LNCaP clone FGC (cell line): Measurements from ENCODE around the gene LSP1.
"Not testable (repeated sequence)": the region's sequence is repeated elsewhere in the genome, so short reads cannot be mapped to it uniquely, and the experiment has no call there.

Source experiments
- DNase-seq: peaks from one replicate; pipeline ENCODE4 v3.0.0-alpha.2; 2011; ENCODE audit warnings: low read depth
- H3K4me3 ChIP-seq: 2 replicates; pipeline ENCODE4 v1.5.1; 2011; ENCODE audit warnings: mild to moderate bottlenecking, low read depth, low read length, control low read depth
- TF ChIP-seq, protein P1 (sequence below): IDR thresholded peaks from 2 replicates; pipeline ENCODE4 v1.5.1; 2012; ENCODE audit warnings: mild to moderate bottlenecking; ENCODE audit not compliant: control insufficient read depth, insufficient read depth; ENCODE audit errors: extremely low read depth

Gene LSP1

DNA sequence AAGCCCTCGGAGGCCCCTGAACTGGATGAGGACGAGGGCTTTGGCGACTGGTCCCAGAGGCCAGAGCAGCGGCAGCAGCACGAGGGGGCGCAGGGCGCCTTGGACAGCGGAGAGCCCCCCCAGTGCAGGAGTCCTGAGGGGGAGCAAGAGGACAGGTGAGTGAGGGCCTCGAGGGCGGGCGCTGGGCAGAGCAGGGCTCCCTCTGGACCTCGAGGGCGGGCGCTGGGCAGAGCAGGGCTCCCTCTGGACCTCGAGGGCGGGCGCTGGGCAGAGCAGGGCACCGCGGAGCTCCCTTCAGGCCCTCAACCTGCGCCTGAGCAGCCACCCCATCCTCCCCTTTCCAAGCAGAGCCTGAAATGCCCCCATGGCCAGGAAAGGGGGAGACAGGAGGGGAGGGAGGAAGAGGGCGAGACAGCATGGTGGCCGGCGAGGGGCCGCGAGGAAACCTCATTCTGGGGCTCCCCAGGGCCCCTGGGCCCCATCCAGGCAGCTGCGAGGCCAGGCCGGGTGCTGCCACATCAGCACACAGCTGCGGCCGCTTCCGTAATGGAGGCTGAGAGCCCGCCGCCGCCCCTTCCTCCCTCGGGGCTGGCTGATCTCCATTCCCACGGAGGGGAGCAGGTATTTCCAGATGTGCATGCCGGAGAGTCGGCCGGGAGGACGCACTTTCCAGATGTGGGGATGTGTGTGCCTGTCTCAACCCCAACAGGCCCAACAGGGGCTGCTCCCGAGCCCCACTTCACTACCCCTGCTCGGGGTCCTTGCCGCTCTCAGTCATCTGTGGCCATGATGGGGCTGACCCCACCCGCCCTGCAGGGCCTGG lies 28.8 kb downstream of the LSP1 start:
- no peak overlapping the region for H3K4me3 ChIP-seq
- DNase-seq, result no peak
- TF ChIP-seq, protein P1, sequence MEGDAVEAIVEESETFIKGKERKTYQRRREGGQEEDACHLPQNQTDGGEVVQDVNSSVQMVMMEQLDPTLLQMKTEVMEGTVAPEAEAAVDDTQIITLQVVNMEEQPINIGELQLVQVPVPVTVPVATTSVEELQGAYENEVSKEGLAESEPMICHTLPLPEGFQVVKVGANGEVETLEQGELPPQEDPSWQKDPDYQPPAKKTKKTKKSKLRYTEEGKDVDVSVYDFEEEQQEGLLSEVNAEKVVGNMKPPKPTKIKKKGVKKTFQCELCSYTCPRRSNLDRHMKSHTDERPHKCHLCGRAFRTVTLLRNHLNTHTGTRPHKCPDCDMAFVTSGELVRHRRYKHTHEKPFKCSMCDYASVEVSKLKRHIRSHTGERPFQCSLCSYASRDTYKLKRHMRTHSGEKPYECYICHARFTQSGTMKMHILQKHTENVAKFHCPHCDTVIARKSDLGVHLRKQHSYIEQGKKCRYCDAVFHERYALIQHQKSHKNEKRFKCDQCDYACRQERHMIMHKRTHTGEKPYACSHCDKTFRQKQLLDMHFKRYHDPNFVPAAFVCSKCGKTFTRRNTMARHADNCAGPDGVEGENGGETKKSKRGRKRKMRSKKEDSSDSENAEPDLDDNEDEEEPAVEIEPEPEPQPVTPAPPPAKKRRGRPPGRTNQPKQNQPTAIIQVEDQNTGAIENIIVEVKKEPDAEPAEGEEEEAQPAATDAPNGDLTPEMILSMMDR, result no peak

DNA sequence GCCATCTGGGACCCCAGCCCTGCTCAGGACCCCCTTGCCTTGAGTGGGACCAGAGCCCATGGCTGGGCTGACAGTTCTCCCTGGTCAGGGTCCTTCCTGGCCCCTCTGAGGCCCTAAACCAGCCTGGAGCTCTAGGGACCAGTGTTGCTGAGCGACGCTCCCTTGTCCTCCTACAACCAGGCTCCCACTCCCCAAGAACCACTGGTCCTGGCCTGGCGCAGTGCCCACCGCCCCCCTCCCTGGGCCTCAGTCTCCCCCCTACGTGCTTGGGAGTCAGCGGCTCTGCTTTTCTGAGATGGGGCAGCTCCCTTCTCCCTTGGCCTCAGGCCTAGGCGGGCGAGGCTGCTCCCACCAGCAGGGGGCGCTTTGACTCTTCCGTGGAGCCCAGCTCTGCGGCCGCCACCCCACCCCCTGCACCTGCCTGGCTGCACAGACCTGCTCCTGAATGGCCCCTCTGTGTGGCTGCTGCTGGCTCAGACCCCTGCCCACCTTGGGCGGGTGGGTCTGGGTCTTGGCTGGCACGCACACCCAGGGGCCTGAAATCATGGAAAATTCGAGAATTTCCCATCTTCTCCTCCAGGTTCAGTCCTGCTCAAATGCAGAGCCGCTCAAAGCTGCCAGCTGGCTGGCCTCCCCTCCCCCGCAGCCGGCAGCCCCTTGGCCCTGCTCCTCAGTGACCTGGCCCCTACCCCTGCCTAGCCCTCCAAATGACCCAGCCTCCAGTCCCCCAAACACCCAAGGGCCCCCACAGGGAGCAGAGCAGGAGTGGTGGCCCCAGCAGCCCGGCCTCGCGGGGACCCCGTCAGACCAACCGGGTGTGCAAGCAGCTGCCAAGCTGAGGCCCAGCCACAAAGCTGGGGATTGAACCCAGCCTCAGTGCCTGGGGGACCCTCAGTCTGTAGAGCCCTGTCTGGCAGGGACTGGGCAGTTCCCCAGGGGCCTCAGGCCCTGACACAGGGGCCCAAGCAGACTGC lies 29.7 kb downstream of the LSP1 start:
- no peak overlapping the region for H3K4me3 ChIP-seq

DNA sequence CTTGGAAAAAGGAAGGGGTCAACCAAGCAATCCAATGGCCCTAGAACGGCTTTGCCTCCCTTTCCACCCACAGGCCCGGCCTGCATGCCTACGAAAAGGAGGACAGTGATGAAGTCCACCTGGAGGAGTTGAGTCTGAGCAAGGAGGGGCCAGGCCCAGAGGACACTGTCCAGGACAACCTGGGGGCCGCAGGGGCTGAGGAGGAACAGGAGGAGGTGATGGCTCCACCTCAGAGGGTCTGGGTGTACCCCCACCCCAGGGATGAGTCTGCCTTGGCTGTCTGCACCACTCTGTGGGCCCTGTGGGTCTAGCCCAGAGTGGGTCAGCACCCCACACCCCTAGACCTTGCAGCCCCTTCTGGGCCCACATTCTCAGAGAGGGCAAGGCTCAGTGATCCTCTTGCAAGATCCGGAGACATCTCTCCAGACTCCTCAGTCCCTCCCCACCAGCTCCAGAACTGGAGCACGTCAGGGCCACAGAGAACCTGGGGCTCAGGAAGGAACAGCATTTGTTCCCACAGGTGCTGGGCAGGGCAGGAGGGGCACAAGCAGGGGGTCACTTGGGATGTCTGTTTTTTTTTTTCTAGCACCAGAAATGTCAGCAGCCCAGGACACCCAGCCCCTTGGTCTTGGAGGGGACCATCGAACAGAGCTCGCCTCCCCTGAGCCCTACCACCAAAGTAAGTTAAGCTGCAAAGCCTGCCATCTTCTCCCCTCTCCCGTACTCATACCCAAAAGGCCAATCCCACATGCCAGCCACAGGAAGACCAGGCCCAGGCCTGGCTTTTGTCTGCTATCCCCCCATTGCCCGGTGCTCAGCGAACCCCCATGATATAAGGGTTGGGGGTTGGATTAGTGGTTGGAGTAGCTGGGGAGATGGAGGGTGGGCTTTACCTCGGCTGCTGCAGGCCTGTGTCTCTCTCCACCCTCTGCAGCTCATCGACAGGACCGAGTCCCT lies 30.7 kb downstream of the LSP1 start:
- no peak for DNase-seq
- TF ChIP-seq, protein P1, result no peak
- H3K4me3 ChIP-seq, result no peak overlapping the region

More for the DNA sequence above, 29.7 kb downstream of the LSP1 start:
- DNase-seq, result peak; percentile 4
- TF ChIP-seq, protein P1, result peak; percentile 96

DNA sequence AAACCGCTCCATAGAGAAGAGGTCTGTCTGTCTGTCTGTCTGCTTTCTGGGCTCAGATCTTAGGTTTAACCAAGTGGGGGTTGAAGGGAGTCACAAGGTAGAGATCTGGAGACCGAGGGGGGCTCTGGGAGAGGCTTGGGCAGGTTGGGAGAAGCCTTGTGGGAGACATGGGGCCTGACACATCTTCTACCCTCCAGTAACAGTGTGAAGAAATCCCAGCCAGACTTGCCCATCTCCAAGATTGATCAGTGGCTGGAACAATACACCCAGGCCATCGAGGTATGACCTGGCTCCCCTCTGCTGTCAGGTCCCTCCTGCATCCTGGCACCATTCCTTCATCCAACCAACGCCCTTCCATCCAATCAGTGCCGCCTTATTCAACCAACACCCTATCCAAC lies 31.4 kb downstream of the LSP1 start:
- TF ChIP-seq, protein P1, result no peak
- DNase-seq, result no peak
- no peak overlapping the region for H3K4me3 ChIP-seq

DNA sequence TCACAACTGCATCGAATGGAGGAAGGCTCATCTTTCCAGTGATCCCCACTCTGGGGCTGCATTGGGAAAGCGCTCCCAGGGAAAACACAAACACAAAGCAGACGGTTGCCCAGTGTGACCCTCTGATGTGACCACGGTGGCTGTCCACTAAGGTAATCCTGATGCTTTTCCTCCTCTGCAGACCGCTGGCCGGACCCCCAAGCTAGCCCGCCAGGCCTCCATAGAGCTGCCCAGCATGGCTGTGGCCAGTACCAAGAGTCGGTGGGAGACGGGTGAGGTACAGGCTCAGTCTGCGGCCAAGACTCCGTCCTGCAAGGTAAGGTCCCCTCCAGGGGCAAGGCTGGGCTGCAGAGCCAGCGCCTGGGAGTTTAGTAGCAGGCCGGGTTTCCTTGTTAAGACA lies 33.7 kb downstream of the LSP1 start:
- not testable (repeated sequence) for H3K4me3 ChIP-seq, DNase-seq

DNA sequence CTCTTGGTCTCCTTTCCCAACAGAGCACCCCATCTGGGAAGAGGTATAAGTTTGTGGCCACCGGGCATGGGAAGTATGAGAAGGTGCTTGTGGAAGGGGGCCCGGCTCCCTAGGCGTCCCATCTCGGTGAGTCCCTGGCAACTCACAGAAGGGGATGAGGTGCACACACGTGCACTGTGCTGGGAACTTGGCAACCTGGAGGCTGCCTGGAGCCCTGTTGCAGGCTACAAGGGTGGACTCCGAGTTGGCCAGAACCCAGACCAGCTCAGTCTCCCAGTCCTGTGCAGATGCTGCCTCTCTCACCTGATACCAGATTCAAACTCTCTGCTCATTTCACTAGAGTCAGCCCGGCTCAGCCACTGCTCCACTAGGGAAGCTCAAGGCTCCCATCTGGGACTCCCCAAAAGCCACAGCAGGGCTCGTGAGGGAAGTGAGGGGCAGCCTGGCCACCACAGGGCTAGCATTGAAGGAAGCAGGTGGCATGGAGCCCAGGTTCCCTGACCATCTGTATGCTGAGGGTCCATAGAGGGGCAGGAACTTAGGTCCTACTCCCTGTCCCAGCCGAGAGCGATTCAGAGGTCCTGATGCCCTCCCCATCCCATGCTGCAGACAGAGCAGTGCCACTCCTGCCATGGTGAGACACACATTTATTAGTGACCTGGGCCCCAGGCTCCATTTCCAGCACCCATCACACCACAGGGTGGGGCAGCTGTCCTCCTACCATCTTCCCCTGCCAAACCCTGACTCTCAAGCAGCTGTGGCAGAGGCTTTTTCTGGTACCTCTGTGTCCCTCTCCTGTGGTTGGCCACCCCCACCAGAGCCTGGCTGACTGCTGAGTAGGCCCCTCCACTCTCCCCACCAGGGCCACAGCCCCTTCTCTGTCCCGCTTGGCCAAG lies 34.8 kb downstream of the LSP1 start:
- H3K4me3 ChIP-seq, result no peak overlapping the region
- TF ChIP-seq, protein P1, result no peak
- no peak for DNase-seq
